HG02970 (cell line): Measurements from ENCODE around the gene HADH.

Source experiments
- ATAC-seq: cut with Tn5 transposase; IDR thresholded peaks from one replicate; pipeline ENCODE4 v1.9.1; 2021; ENCODE audit warnings: mild to moderate bottlenecking, moderate library complexity, moderate number of reproducible peaks; ENCODE audit not compliant: unreplicated experiment, low FRiP score

The HADH gene

GRCh38 chr4:108054025-108054638 lies 64.4 kb downstream of the HADH start:
- ATAC-seq = no peak

GRCh38 chr4:108055787-108056186 lies 66.1 kb downstream of the HADH start:
- ATAC-seq = no peak

- no peak for ATAC-seq
These were observed 66.7 kb downstream of the HADH start for GRCh38 chr4:108056418-108056817.

- ATAC-seq = no peak
These were observed 69.2 kb downstream of the HADH start for GRCh38 chr4:108058685-108059440.

GRCh38 chr4:108060164-108060563 lies 70.5 kb downstream of the HADH start:
- no peak for ATAC-seq

GRCh38 chr4:108060686-108061321 lies 71.1 kb downstream of the HADH start:
- no peak for ATAC-seq

GRCh38 chr4:108068442-108068841 lies 78.8 kb downstream of the HADH start:
- no peak for ATAC-seq

GRCh38 chr4:108070775-108071174 lies 81.1 kb downstream of the HADH start:
- ATAC-seq = no peak

- ATAC-seq = no peak
These were observed 82.6 kb downstream of the HADH start for GRCh38 chr4:108072300-108072699.

- ATAC-seq = no peak
These were observed 88.5 kb downstream of the HADH start for GRCh38 chr4:108078024-108078733.

GRCh38 chr4:108080747-108081146 lies 91.1 kb downstream of the HADH start:
- ATAC-seq = no peak

- ATAC-seq = no peak
These were observed 91.6 kb downstream of the HADH start for GRCh38 chr4:108081256-108081655.
